K562 (cell line): ENCODE measurements around the gene ZNF488. TPM values are rescaled to one million over a fixed set of nuclear protein-coding genes. Genes with fewer than 3 reads are reported as not detected.

Experiments used
- ATAC-seq: fragments of 200-7000 bp; cut with Tn5 transposase; 3 replicates; pipeline ENCODE4 v1.9.1; 2020; ENCODE audit warnings: moderate library complexity
- BruUV-seq: library from RNA; stranded (reverse); fragments of 400-500 nt; replicated peaks from 2 replicates; lab custom pipeline; 2021; lab: Mats Ljungman, UMichigan
- CTCF ChIA-PET: fragments of 300-600 bp; formaldehyde crosslinking; extraction: SDS; loops from one replicate; lab custom pipeline; 2021; ENCODE audit warnings: low intra/inter-chr PET ratio; lab: Yijun Ruan, JAX
- POLR2A ChIA-PET: fragments of 300-600, 350-650 bp; sonication (Branson Sonifier 250); formaldehyde crosslinking; extraction: SDS; loops from one replicate; lab custom pipeline; 2021; ENCODE audit warnings: antibody characterized with exemption, inconsistent platforms; lab: Yijun Ruan, JAX
- DNase-seq, 4 experiments: peaks; one replicate each; pipeline versions ENCODE4 v3.0.0 to v3.0.0-alpha.2; 2011 to 2018; ENCODE audit warnings: low spot score in 3 of 4, mixed read lengths in 3 of 4; ENCODE audit errors: extremely low read depth in 1 of 4
- FAIRE-seq: peaks from 2 replicates; lab custom pipeline; 2011; peaks lifted over from hg19 to GRCh38; lab: Jason Lieb, UNC
- H2AFZ ChIP-seq: 2 replicates; pipeline ENCODE4 v1.6.0; 2011; ENCODE audit warnings: low read depth, low read length, control low read depth, inconsistent platforms
- H3K27ac ChIP-seq: fragments of 200-600 bp; 3 replicates; pipeline ENCODE4 v1.8.0; 2011; ENCODE audit warnings: low read depth, mild to moderate bottlenecking, control low read depth, inconsistent platforms, low read length, moderate library complexity, mixed read lengths; ENCODE audit errors: extremely low read depth
- H3K27me3 ChIP-seq, 2 experiments: fragments of 300-600 bp in 1 of 2; 2 replicates in 1 of 2; 3 replicates in 1 of 2; pipeline versions ENCODE4 v1.6.0 to v1.8.0; 2011; ENCODE audit warnings: inconsistent platforms in 2 of 2, low read length in 2 of 2, mild to moderate bottlenecking in 1 of 2, mixed read lengths in 1 of 2, moderate library complexity in 1 of 2; ENCODE audit not compliant: control insufficient read depth in 2 of 2, insufficient read depth in 2 of 2
- H3K36me3 ChIP-seq: fragments of 300-600 bp; 3 replicates; pipeline ENCODE4 v1.8.0; 2011; ENCODE audit warnings: mild to moderate bottlenecking, low read length, inconsistent platforms; ENCODE audit not compliant: control insufficient read depth, insufficient read depth
- H3K4me1 ChIP-seq, 2 experiments: fragments of 200-600 bp in 1 of 2; replicated peaks in 1 of 2; 2 replicates in 1 of 2; 3 replicates in 1 of 2; pipeline versions ENCODE4 v1.5.1 to v1.8.0; 2011; ENCODE audit warnings: inconsistent platforms in 2 of 2, low read length in 2 of 2, mild to moderate bottlenecking in 1 of 2, mixed read lengths in 1 of 2, moderate library complexity in 1 of 2; ENCODE audit not compliant: control insufficient read depth in 2 of 2, insufficient read depth in 2 of 2
- H3K4me2 ChIP-seq: 2 replicates; pipeline ENCODE4 v1.6.1; 2011; ENCODE audit warnings: low read length, control low read depth, inconsistent platforms, mixed read lengths; ENCODE audit not compliant: insufficient read depth
- H3K4me3 ChIP-seq: fragments of 200-600 bp; sonication (generic), shearing (Covaris generic); 2 replicates; pipeline ENCODE4 v1.5.1; 2016; ENCODE audit warnings: control low read depth, inconsistent platforms
- H3K79me2 ChIP-seq: fragments of 200-600 bp; 3 replicates; pipeline ENCODE4 v1.8.0; 2011; ENCODE audit warnings: low read length, inconsistent platforms; ENCODE audit not compliant: control insufficient read depth, insufficient read depth
- H3K9ac ChIP-seq, 2 experiments: 2 replicates each; pipeline versions ENCODE4 v1.6.0 to v1.6.1; 2011; ENCODE audit warnings: low read depth in 2 of 2, low read length in 2 of 2, control low read depth in 1 of 2, inconsistent platforms in 1 of 2, mild to moderate bottlenecking in 1 of 2, mixed read lengths in 1 of 2; ENCODE audit not compliant: insufficient read depth in 1 of 2
- H3K9me1 ChIP-seq: one replicate; pipeline ENCODE4 v1.6.0; 2011; ENCODE audit warnings: inconsistent platforms, mild to moderate bottlenecking, low read length, moderate library complexity; ENCODE audit not compliant: control insufficient read depth, insufficient read depth
- H3K9me3 ChIP-seq: replicated peaks from 2 replicates; pipeline ENCODE4 v1.5.1; 2011; ENCODE audit warnings: low read depth, low read length, inconsistent platforms; ENCODE audit not compliant: control insufficient read depth, insufficient read depth
- H4K20me1 ChIP-seq: replicated peaks from 2 replicates; pipeline ENCODE4 v1.6.1; 2011; ENCODE audit warnings: low read length, inconsistent platforms, mixed read lengths; ENCODE audit not compliant: control insufficient read depth, insufficient read depth
- ARNT ChIP-seq, 2 experiments: fragments of 450-650 bp; IDR thresholded peaks; 2 replicates each; pipeline ENCODE4 v1.6.1; 2016; ENCODE audit warnings: mild to moderate bottlenecking in 1 of 2
- E2F3 ChIP-seq: fragments of 250-450 bp; sonication (Bioruptor Pico); IDR thresholded peaks from 2 replicates; pipeline ENCODE4 v1.4.0; 2020; ENCODE audit warnings: mild to moderate bottlenecking
- HDAC8 ChIP-seq: fragments of 450-650 bp; IDR thresholded peaks from 2 replicates; pipeline ENCODE4 v1.6.1; 2016; ENCODE audit warnings: mild to moderate bottlenecking, missing genetic modification characterization, moderate library complexity, missing compliant biosample characterization
- NBN ChIP-seq: fragments of 450-650 bp; IDR thresholded peaks from 2 replicates; pipeline ENCODE4 v1.6.1; 2016; ENCODE audit warnings: low read depth, mild to moderate bottlenecking
- NFE2L1 ChIP-seq: fragments of 450-650 bp; IDR thresholded peaks from 2 replicates; pipeline ENCODE4 v1.6.1; 2016; ENCODE audit warnings: missing genetic modification characterization, low read depth, mild to moderate bottlenecking, missing compliant biosample characterization, moderate library complexity, borderline replicate concordance
- NR1H2 ChIP-seq: sonication (generic); formaldehyde crosslinking; IDR thresholded peaks from 2 replicates; pipeline ENCODE4 v1.4.0; 2020; ENCODE audit warnings: mild to moderate bottlenecking, missing genetic modification reagents
- NR2F6 ChIP-seq: fragments of 450-650 bp; formaldehyde crosslinking; IDR thresholded peaks from 2 replicates; pipeline ENCODE4 v1.4.0; 2020; ENCODE audit warnings: mild to moderate bottlenecking
- TCFL5 ChIP-seq: fragments of 250-450 bp; sonication (Bioruptor Pico); conservative IDR thresholded peaks from 2 replicates; pipeline ENCODE4 v1.6.1; 2021; ENCODE audit warnings: mild to moderate bottlenecking, moderate library complexity, matching md5 sums
- ZNF12 ChIP-seq: sonication (generic); formaldehyde crosslinking; IDR thresholded peaks from 2 replicates; pipeline ENCODE4 v1.4.0; 2020; ENCODE audit warnings: mild to moderate bottlenecking, missing genetic modification reagents
- ZNF324 ChIP-seq: fragments of 250-450 bp; sonication (Bioruptor Pico); IDR thresholded peaks from 2 replicates; pipeline ENCODE4 v1.4.0; 2020; ENCODE audit warnings: mild to moderate bottlenecking
- WGBS: fragments of 100-300 bp; shearing (Covaris generic); methylation state at CpG from one replicate; pipeline ENCODE4 v1.1.6; 2016; ENCODE audit warnings: low coverage, mixed read lengths; ENCODE audit not compliant: insufficient coverage; ENCODE audit errors: missing lambda C conversion rate; 5-methylcytosine and 5-hydroxymethylcytosine counted together
- in situ Hi-C: fragments of 300-500 bp; cut with MboI; formaldehyde crosslinking; loops from 4 replicates; pipeline ENCODE4 v1.15.0; 2018; ENCODE audit warnings: inconsistent platforms, mixed read lengths
- intact Hi-C: fragments of 100-400 bp; cut with micrococcal nuclease; formaldehyde crosslinking; loops from 2 replicates; pipeline ENCODE4 v1.14.2; 2022
- polyA plus RNA-seq, 8 experiments: library from polyadenylated mRNA; depleted of rRNA in 4 of 8; stranded (reverse) in 5 of 8; unstranded in 3 of 8; fragments of >200 nt; fragmentation: Nextera tagmentation in 2 of 8; fragmentation: Illumina TruSeq in 1 of 8; extraction: Ambion mirVana in 2 of 8; extraction: Trizol in 1 of 8; gene quantifications; 2 replicates each; pipeline versions ENCODE4 v1.2.1 to v1.2.3, GENCODE V29; 2011 to 2014; ENCODE audit warnings: inconsistent platforms in 1 of 8, missing spikeins in 1 of 8
- total RNA-seq, 7 experiments: library from RNA; depleted of rRNA in 6 of 7; stranded (reverse); fragments of >200 nt in 6 of 7; fragmentation: Illumina TruSeq in 2 of 7; extraction: Trizol in 2 of 7; gene quantifications; 2 replicates each; pipeline versions ENCODE4 v1.2.1 to v1.2.3, GENCODE V29; 2011 to 2021; ENCODE audit warnings: low replicate concordance in 1 of 7
- TF ChIP-seq, protein P1 (sequence below): fragments of 450-650 bp; IDR thresholded peaks from 2 replicates; pipeline ENCODE4 v1.7.1; 2018; ENCODE audit warnings: mild to moderate bottlenecking, low read depth; ENCODE audit not compliant: partially characterized antibody

ZNF488 gene
- total and polyA plus RNA-seq, 9 of the 15 experiments (the other 6 are each of a cell fraction or from before 2014, with no cell fraction given), result 0.03 to 0.09 (median 0.05) TPM; not detected in 3

DNA sequence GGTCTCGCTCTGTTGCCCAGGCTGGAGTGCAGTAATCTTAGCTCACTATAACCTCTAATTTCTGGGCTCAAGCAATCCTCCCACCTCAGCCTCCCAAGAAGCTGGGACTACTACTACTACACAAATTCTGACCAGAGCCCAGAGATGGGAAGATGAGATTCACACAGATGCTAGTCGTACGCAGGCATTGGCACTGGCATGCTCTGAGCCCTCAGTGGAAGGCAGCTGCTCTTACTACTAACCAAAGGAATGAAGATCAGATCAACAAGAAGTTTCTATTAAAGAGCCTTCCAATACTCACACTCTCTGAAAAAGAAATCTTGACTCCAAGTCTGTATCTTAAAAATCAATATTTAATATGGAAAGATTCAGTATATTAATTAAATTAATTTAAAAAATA lies 51.1 kb downstream of the ZNF488 start:
- H3K4me2 ChIP-seq, result no peak overlapping the region
- H3K9me3 ChIP-seq, result no peaks in the 10 kb centered on the region
- intact Hi-C loops, result no loop called here
- in situ Hi-C loops, result no loop called here
- POLR2A ChIA-PET, result interaction anchor here (0.6 to 2.2 kb wide), 2 partner anchors 10 to 43 kb away, joined by 4 to 11 read pairs; no protein-coding TSS in a partner anchor
- ATAC-seq, result no peak
- CTCF ChIA-PET, result no interaction called here
- H3K9me1 ChIP-seq, result no peaks in the 10 kb centered on the region
- H3K4me3 ChIP-seq, result no peak overlapping the region
- no peak overlapping the region for H2AFZ ChIP-seq
- no peaks in the 10 kb centered on the region for H3K36me3 ChIP-seq
- no peak overlapping the region for H3K27ac ChIP-seq
- no peaks in the 10 kb centered on the region for H3K79me2 ChIP-seq
- 56% methylated on average over 3 of the region's 3 CpGs for WGBS
- no peaks in the 10 kb centered on the region; a peak in 1 of 5 replicates for H3K27me3 ChIP-seq
- no peaks in the 10 kb centered on the region for H4K20me1 ChIP-seq
- H3K9ac ChIP-seq, result no peak overlapping the region
- no TSS peak for BruUV-seq
- DNase-seq, result no peak
- FAIRE-seq, result no peak
- no peak for TF ChIP-seq ZNF324 (CRISPR knock-in tag)
- TF ChIP-seq E2F3 (CRISPR knock-in tag), result no peak
- no peak for TF ChIP-seq NBN
- no peak for TF ChIP-seq ARNT (IDR thresholded peaks at IDR 0.05)
- TF ChIP-seq NFE2L1, result no peak
- no peak for TF ChIP-seq TCFL5
- TF ChIP-seq HDAC8 (tag), result no peak
- TF ChIP-seq ZNF12 (CRISPR knock-in tag), result no peak
- no peak for TF ChIP-seq NR1H2
- no peak for TF ChIP-seq NR2F6
- TF ChIP-seq, protein P1, sequence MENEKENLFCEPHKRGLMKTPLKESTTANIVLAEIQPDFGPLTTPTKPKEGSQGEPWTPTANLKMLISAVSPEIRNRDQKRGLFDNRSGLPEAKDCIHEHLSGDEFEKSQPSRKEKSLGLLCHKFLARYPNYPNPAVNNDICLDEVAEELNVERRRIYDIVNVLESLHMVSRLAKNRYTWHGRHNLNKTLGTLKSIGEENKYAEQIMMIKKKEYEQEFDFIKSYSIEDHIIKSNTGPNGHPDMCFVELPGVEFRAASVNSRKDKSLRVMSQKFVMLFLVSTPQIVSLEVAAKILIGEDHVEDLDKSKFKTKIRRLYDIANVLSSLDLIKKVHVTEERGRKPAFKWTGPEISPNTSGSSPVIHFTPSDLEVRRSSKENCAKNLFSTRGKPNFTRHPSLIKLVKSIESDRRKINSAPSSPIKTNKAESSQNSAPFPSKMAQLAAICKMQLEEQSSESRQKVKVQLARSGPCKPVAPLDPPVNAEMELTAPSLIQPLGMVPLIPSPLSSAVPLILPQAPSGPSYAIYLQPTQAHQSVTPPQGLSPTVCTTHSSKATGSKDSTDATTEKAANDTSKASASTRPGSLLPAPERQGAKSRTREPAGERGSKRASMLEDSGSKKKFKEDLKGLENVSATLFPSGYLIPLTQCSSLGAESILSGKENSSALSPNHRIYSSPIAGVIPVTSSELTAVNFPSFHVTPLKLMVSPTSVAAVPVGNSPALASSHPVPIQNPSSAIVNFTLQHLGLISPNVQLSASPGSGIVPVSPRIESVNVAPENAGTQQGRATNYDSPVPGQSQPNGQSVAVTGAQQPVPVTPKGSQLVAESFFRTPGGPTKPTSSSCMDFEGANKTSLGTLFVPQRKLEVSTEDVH, result no peak
- H3K4me1 ChIP-seq, result peaks cover 24 to 34% of the 10 kb centered on the region in 2 experiments
